Activated CD4-positive, alpha-beta T cell treated with anti-CD3 and anti-CD28 coated beads, Interleukin-2, Interleukin-4, amounts not matched to agents 100 ng/mL and 50 ng/mL, durations not matched to agents 16 hours and 8 hours (primary cell): ENCODE results near the gene BAIAP2L2.
"Not testable (repeated sequence)": the region's sequence is repeated elsewhere in the genome, so short reads cannot be mapped to it uniquely, and the experiment has no call there.

Experiments
- DNase-seq: peaks from one replicate; pipeline ENCODE4 v3.0.0-alpha.2; 2020; ENCODE audit warnings: low spot score

The BAIAP2L2 gene

GRCh38 chr22:38037367-38038150 lies 72.9 kb downstream of the BAIAP2L2 start:
- not testable (repeated sequence) for DNase-seq

GRCh38 chr22:38036392-38037062 lies 74.0 kb downstream of the BAIAP2L2 start:
- no peak for DNase-seq

- DNase-seq, result no peak
These were observed 75.0 kb downstream of the BAIAP2L2 start for GRCh38 chr22:38035530-38035885.
